ENCODE data around the gene TSPAN31. TPM values are rescaled to one million over a fixed set of nuclear protein-coding genes. Genes with fewer than 3 reads are reported as not detected.

The TSPAN31 gene
- polyA plus RNA-seq, 10 donors = 38.1 to 52.2 (median 44.0) TPM

- no peak for DNase-seq
Measured at GRCh38 chr12:57781244-57781643, 36.4 kb downstream of the TSPAN31 start.

- DNase-seq = no peak
Measured at GRCh38 chr12:57781801-57782200, 37.0 kb downstream of the TSPAN31 start.

GRCh38 chr12:57782243-57782607, 37.4 kb downstream of the TSPAN31 start:
- no peak for DNase-seq

GRCh38 chr12:57782608-57783465, 38.0 kb downstream of the TSPAN31 start, which contains the start of gene TSFM:
Gene TSFM, plus strand, starts transcription at chr12:57782787. Its CDS starts 15 bp downstream, at chr12:57782802.
- DNase-seq = peak; percentile 94 to 97 (median 96)

- no peak for DNase-seq
Measured at GRCh38 chr12:57783466-57783801, 38.6 kb downstream of the TSPAN31 start.

- DNase-seq = no peak
Measured at GRCh38 chr12:57783861-57784260, 39.0 kb downstream of the TSPAN31 start.

GRCh38 chr12:57793920-57794319, 49.1 kb downstream of the TSPAN31 start:
- DNase-seq = peak in 1 of 3 donors; percentile 49

- no peak for DNase-seq
Measured at GRCh38 chr12:57795354-57795753, 50.5 kb downstream of the TSPAN31 start.

GRCh38 chr12:57796996-57797395, 52.2 kb downstream of the TSPAN31 start:
- no peak for DNase-seq

- no peak for DNase-seq
Measured at GRCh38 chr12:57797933-57798332, 53.1 kb downstream of the TSPAN31 start.

Other genes with a start within 250 kb of the TSPAN31 start
- 10 to 100 TPM in 9 of 10 donors, 1 to 10 TPM in 1; 9.9 to 13.4 (median 11.4) TPM for gene DDIT3, start 224.5 kb upstream of the TSPAN31 start, polyA plus RNA-seq (ENCODE audit: insufficient read length in 10 of 10)
- 10 to 100 TPM; 29.4 to 50.0 (median 36.5) TPM for gene MBD6, start 222.2 kb upstream of the TSPAN31 start, polyA plus RNA-seq (ENCODE audit: insufficient read length in 10 of 10)
- gene DCTN2, start 197.8 kb upstream of the TSPAN31 start, polyA plus RNA-seq (ENCODE audit: insufficient read length in 10 of 10) = 100 to 1,000 TPM; 131 to 157 (median 148) TPM
- gene KIF5A, start 195.0 kb upstream of the TSPAN31 start, polyA plus RNA-seq (ENCODE audit: insufficient read length in 10 of 10) = under 1 TPM in 9 of 10 donors, not detected in 1; 0.08 to 0.46 (median 0.17) TPM
- 10 to 100 TPM; 10.4 to 16.0 (median 11.4) TPM for gene PIP4K2C, start 153.8 kb upstream of the TSPAN31 start, polyA plus RNA-seq (ENCODE audit: insufficient read length in 10 of 10)
- gene DTX3, start 140.2 kb upstream of the TSPAN31 start, polyA plus RNA-seq (ENCODE audit: insufficient read length in 10 of 10) = 10 to 100 TPM; 21.8 to 42.7 (median 26.5) TPM
- gene ARHGEF25, start 133.6 kb upstream of the TSPAN31 start, polyA plus RNA-seq (ENCODE audit: insufficient read length in 10 of 10) = 10 to 100 TPM; 30.5 to 47.9 (median 37.8) TPM
- gene B4GALNT1, start 111.8 kb upstream of the TSPAN31 start, polyA plus RNA-seq (ENCODE audit: insufficient read length in 10 of 10) = 1 to 10 TPM; 1.5 to 3.1 (median 2.6) TPM
- gene OS9, start 50.9 kb upstream of the TSPAN31 start, polyA plus RNA-seq (ENCODE audit: insufficient read length in 10 of 10) = 100 to 1,000 TPM; 112 to 161 (median 121) TPM
- gene AGAP2, start 6.3 kb upstream of the TSPAN31 start, polyA plus RNA-seq (ENCODE audit: insufficient read length in 10 of 10) = 10 to 100 TPM in 3 of 10 donors, 1 to 10 TPM in 7; 5.6 to 12.5 (median 7.3) TPM
- 100 to 1,000 TPM; 119 to 210 (median 154) TPM for gene CDK4, start 7.3 kb downstream of the TSPAN31 start, polyA plus RNA-seq (ENCODE audit: insufficient read length in 10 of 10)
- 10 to 100 TPM in 1 of 10 donors, 1 to 10 TPM in 9; 6.6 to 10.2 (median 7.9) TPM for gene MARCHF9, start 10.1 kb downstream of the TSPAN31 start, polyA plus RNA-seq (ENCODE audit: insufficient read length in 10 of 10)
- 1 to 10 TPM in 3 of 10 donors, under 1 TPM in 7; 0.20 to 1.3 (median 0.82) TPM for gene CYP27B1, start 22.0 kb downstream of the TSPAN31 start, polyA plus RNA-seq (ENCODE audit: insufficient read length in 10 of 10)
- 10 to 100 TPM; 19.5 to 28.7 (median 25.8) TPM for gene METTL1, start 27.1 kb downstream of the TSPAN31 start, polyA plus RNA-seq (ENCODE audit: insufficient read length in 10 of 10)
- gene EEF1AKMT3, start 27.6 kb downstream of the TSPAN31 start, polyA plus RNA-seq (ENCODE audit: insufficient read length in 10 of 10) = 1 to 10 TPM; 5.6 to 10.0 (median 6.6) TPM
- gene TSFM, start 37.7 kb downstream of the TSPAN31 start, polyA plus RNA-seq (ENCODE audit: insufficient read length in 10 of 10) = 10 to 100 TPM; 22.6 to 34.7 (median 30.6) TPM
- 10 to 100 TPM in 7 of 10 donors, 1 to 10 TPM in 3; 8.6 to 30.6 (median 12.6) TPM for gene AVIL, start 73.7 kb downstream of the TSPAN31 start, polyA plus RNA-seq (ENCODE audit: insufficient read length in 10 of 10)
- 100 to 1,000 TPM; 181 to 215 (median 192) TPM for gene CTDSP2, start 101.7 kb downstream of the TSPAN31 start, polyA plus RNA-seq (ENCODE audit: insufficient read length in 10 of 10)
- gene ATP23, start 196.5 kb downstream of the TSPAN31 start, polyA plus RNA-seq (ENCODE audit: insufficient read length in 10 of 10) = 10 to 100 TPM in 4 of 10 donors, 1 to 10 TPM in 6; 4.9 to 11.5 (median 9.7) TPM